Measurements from ENCODE around the gene LIMCH1.

The LIMCH1 gene

DNA sequence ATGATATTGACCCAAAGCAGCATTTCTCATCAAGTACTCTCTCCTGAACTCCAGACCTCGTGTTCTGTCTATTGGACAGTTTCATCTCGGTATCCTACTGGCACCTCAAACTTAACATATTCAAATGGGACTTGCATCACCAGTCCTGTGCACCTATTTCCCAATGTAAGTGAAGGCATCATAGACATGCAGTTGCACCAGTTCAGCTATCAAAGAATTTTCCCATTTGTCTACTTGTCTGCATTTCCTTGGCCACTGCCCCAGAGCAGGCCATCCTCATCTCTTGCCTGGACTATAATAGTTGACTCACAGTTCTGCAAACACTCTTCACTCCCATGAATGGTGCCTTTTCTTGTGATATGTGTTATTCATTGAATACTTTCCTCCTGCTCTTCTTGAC is 11.3 kb upstream of the LIMCH1 start:
- Histone ChIP-seq H3K27ac (no peak overlapping the region), H3K4me3 (no peak overlapping the region)

DNA sequence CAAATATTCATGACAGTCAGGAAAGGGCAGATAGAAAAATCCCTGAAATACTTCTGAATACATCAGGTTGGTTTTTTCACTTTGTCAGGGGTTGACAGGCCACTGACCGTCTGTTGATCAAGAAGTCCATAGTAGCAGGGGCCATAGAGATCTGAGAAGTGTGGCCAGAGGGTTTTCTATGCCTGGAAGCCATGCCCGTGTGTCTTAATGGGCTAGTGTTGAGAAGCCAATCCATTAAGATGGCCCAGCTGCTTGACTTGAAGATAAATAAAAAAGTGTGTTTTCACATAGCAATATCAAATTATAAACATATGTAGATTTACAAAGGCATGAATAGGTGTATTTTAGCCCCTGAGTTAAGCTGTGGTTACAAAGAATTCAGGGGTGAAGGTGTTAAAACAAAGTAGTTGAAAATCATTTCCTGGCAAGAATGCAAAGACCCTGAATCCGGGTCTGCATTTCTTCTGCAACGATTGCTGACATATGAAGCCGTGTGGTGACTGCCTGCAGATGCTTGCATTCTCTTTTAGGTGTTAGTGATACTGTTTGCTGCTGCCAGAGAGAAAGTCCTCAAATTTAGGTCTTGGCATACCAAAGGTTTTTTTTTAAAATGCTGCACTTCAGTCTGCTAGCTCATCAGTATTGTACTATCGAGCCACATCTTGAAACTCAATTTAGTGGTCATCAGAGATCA is 9.3 kb upstream of the LIMCH1 start:
- H3K27ac ChIP-seq, result no peak overlapping the region
- no peak overlapping the region for H3K4me3 ChIP-seq

DNA sequence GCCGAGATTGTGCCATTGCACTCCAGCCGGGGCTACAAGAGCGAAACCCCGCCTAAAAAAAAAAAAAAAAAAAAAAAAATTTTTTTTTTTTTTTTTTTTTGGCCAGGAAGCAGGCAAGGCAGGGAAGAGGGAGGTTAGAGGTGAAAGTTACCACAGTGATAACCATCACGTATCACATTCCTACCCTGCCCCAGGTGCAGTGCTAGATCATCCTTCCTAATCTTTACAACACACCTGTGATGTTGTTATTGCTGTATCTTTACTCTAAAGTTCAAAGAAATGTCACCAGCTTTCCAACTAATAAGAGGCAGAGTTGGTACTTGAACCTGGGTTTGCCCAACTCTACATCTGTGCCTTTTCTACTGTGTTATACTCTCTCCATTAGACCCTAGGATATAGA is 7.2 kb upstream of the LIMCH1 start:
- Histone ChIP-seq H3K4me3 (no peak overlapping the region), H3K27ac (no peak overlapping the region)

DNA sequence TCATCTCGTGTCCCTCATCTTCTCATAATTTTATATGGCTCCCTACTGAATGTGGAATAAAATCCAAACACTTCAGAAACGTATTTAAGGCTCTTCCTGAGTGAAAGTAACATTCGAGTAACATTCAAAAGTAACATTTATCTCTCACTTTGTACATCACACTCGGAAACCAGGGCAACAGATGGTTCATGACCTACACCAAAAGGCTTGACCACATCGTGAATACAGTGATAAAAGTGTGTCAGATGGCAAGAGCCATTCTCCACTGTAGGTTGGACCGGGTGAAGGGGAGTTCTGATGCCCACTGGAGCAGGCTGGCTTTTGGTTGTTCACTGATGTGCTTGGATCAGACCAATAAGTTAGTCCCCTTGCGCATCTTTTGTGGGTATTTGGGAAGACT is 5.6 kb upstream of the LIMCH1 start:
- no peak overlapping the region for H3K27ac ChIP-seq
- no peak overlapping the region for H3K4me3 ChIP-seq

DNA sequence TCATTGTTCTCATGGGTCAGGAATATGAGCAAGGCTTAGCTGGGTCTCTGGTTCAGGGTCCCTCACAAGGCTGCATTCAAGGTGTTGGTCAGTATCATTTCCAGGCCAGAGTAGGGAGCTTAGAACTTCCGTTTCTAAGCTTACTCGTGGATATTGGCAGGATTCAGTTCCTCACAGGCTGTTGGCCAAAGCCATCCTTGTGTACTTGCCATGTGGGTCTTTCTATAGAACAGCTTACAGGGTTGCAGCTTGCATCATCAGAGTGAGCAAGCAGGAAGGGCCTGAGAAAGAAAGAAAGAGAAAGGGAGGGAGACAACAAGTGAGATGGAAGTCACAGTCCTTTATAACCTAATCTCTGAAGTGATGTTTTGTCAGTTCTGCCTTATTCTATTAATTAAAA is 5.1 kb upstream of the LIMCH1 start:
- Histone ChIP-seq H3K27ac (no peak overlapping the region), H3K4me3 (no peak overlapping the region)

DNA sequence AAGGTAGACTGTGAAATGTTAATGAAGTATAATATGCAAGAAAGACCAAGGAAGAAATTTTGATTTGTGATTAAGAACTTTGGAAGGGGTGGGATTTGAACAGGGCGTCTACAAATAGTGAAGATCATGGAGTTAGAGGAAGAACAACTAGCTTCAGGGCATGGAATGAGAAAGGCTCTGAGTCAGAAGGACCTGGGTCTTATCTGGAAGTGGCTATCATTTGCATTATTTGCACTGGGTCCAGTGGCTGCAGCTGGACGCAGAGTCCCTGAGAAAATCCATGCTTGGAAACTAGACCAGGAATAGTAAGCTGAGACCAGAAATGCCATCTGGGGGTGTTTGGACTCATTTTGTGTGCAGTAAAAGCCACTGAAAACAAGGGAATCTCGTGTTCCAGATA is 4.3 kb upstream of the LIMCH1 start:
- H3K27ac ChIP-seq, result no peak overlapping the region
- H3K4me3 ChIP-seq, result no peak overlapping the region

DNA sequence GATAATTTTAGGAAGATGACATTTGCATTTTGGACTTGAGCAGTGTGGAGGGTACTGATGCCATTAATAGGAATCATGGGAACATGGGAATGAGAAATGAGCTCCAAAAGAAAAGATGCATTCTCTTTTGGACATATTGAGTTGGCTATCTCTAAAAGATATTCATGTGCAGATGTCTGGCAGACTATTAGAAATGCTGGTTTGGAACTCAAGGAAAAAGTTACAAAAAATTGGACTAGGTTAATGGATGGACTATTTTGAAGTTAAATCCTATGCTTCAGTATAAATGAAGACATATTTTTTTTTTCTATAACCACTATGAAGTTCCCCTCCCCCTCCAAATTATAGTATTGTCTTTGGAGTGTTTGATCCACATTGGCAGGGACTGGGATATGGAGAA is 3.6 kb upstream of the LIMCH1 start:
- no peak overlapping the region for H3K4me3 ChIP-seq
- H3K27ac ChIP-seq, result no peak overlapping the region

DNA sequence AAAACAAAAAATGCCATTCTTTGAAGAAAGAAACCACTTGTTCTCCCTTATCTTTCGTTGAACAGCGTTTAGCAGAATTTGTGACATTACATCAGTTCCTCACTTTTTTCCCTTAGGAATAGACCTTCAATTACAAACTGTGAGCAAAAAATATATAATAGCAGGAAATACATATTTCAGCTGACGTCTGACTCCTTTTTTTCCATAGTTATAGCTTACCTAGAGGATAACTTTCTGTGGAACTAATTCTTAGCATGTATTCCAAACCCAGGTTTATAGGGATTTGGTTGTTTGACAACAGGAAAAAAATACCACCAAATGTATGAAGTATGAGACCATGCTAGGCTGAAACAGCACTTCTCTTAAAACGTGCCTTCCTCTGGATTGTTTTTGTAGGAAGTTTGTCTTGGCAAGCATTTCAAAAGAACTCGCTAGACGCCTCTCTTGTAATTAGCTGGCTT is 2.0 kb upstream of the LIMCH1 start:
- H3K27ac ChIP-seq, result peak overlapping the region in 1 of 21 experiments; percentile 0

DNA sequence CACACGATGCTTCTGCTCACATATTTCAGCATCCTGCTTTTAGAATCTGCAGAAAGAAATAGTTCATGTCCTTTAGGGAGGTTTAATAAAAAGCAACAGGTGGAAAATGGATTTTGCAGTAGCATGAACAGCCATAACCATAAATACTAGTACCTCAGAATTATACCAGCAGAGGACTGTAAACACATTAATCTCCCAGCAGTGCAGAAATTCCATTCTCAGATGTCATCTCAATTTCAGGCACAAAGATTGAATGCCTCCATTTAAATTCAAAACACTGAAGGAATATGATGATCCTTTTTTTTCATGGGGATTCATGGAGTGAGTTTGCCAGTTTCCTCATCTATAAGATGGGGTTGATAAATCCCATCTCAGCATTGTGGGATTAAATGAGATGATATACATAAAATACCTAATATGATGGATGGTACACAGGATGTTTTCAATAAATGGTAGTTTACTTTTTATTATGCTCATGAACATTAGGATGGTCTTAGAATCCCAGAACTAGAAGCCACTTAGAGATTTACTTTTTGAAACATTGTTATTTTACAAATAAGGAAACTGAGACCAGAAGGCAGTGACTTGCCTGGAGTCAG is 566 bp upstream of the LIMCH1 start:
- no peak overlapping the region for H3K4me3 ChIP-seq
- no peak overlapping the region for H3K27ac ChIP-seq

More for the DNA sequence above, 2.0 kb upstream of the LIMCH1 start:
- no peak overlapping the region for H3K4me3 ChIP-seq

DNA sequence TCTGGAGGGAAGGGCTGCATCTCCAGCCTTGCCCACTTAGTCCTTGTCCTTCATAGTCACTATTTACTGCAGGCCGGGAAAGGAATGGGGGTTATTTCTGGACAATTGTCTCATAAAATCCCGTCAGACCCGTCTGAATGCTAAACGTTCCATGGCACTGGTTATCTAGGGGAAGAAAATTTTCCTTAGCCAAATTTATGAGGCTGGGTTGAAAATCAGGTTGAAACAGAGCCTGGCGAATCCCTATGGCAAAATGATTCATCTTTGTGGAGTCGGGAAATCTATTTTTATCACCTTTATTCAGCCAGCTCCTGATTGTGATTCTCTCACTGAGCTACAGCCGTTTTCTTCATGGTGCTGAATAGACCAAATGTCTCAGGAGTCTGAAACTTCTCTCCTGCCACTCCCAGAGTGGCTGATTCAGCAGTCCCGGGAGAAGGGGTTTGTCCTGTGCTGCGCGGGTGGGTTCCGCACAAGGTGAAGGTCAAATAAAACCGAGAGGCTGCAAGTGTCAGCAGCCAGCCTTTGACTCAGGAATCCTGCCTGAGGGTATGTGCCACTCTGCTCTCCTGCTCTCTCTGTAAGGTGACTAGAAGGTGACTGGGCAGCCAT is 1.0 kb downstream of the LIMCH1 start:
- H3K4me3 ChIP-seq, result peak overlapping the region in 1 of 7 experiments; percentile 4
- H3K27ac ChIP-seq, result peak overlapping the region in 14 of 21 experiments; percentile 13 to 78 (median 58)

DNA sequence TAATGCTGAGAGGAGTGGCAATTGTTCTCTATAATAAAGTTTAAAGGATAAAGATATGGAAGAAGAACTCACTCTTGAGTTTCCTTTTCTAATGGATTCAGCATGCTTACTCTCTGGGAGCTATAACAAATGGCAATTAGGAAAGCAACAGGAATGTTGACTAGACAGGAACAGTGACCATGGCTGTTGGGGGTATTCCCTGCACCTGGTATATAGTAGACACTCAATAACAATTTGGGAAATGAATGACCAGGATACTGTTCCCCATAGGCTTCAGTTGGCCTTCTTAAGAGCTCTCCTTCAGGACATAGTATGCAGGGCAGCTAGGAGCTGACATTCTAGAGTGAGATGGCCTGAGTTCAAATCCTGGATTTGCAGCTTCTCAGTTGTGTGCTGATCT is 1.8 kb downstream of the LIMCH1 start:
- H3K27ac ChIP-seq, result peak overlapping the region in 7 of 21 experiments; percentile 43 to 77 (median 72)

DNA sequence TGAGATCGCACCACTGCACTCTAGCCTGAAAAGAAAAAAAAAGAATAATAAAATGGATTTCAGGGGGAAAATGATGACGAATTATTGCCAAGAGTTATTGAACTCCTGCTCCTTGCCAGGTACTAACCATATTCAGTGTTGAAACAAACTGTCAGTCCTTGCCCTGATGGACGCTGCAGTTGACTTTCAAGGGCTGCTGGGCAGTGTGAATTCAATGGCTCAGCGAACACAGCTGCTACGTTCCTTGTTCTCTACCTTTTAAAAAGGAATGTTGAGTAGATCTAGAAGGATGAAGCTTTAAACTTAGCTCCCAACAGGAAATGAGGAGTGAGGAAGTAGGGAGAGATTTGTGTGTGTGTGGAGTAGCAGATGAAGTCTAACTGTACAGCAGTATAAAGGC is 2.7 kb downstream of the LIMCH1 start:
- H3K27ac ChIP-seq, result peak overlapping the region in 1 of 21 experiments; percentile 6
- no peak overlapping the region for H3K4me3 ChIP-seq

More for the DNA sequence above, 1.8 kb downstream of the LIMCH1 start:
- no peak overlapping the region for H3K4me3 ChIP-seq

DNA sequence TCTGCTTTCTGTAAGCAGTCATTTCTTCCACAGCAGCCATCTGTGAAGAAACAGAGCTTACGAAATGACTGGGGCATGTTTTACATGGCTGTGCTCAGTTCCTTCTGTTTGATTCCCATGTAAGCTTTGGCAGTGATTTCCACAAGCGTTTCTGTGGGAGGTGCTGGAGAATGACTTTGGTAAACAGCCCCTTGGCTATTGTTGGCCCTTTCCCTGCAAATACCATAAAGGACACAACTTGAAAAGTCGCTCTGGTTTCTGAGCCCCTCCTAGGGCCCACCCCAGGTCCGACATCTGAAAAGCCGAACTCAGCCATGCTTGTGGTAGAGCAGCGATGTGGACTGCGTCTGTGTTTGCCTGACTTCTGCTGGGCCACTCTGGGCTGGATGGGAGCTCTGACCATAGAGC is 3.7 kb downstream of the LIMCH1 start:
- Histone ChIP-seq H3K27ac (peak overlapping the region in 4 of 21 experiments; percentile 26 to 47 (median 42)), H3K4me3 (no peak overlapping the region)

DNA sequence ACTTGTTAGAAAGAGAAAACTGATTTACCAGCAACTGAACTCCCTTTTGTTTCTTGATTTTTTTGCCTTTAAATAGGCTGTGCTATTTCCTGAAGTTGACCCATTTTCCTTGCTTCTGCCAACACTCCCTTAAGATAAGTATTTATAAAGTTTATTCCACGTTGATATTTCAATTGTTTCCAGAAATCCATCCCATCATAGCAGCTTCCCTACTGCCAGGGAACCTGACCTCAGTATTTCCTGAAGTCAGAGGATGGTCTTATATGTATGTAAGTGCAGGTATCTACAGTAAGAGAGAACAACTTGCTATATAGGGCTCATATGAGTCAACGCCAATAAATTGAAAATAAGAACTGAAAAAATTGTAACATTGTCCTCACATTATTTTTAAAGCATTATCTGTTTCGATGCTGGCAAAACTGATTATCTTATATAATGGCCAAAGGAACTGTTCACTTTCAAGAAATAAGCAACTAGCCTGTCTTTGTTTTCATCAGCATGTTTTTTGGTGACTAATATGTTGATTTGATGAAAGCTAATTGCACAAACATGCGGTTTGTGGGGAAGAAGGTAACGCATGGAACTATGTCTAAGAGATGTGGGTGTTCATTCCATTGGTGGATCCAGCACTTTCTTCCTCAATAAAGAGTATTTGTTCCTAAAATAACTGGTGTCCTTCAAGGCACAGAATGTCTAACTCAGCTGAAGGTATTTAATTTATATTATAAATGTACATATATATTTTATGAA is 4.7 kb downstream of the LIMCH1 start:
- no peak overlapping the region for H3K27ac ChIP-seq
- H3K4me3 ChIP-seq, result no peak overlapping the region

DNA sequence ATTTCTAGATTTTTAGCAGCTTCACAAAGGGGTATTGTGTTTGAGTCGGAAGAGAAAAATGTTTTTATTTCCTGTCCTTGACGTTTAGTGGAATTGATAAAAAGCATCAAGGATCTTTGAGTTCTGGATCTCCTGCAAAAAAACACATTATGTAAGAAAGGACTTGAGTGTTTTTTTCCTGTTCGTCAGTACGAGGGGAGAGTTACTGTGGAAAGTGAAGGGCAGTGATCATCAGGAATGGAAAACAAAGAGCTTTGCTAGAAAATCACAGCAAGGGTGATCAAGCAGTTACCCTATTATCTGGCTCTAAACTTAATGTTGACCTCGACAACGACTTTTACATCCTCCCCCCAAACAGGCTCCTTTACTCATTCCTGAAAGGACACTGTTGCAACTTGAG is 7.3 kb downstream of the LIMCH1 start:
- Histone ChIP-seq H3K4me3 (no peak overlapping the region), H3K27ac (no peak overlapping the region)

DNA sequence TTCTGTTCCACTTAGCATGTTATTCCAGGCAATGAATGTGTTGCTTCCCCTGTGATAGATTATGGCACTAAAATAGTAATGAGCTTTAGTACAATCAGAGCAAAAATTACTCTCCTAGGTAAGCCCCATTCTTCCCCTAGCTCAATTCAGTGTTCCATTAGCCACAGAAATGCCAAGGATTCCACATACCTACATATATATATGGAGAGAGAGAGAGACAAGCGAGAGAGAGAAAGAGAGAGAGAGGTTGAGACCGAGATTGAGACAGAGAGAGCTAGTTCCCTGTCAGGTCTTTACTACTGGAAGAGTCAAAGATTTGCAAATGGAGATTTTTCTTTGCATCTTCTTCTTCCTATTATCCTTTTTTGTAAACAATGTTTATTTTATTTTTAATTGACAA is 8.7 kb downstream of the LIMCH1 start:
- H3K4me3 ChIP-seq, result no peak overlapping the region
- no peak overlapping the region for H3K27ac ChIP-seq

DNA sequence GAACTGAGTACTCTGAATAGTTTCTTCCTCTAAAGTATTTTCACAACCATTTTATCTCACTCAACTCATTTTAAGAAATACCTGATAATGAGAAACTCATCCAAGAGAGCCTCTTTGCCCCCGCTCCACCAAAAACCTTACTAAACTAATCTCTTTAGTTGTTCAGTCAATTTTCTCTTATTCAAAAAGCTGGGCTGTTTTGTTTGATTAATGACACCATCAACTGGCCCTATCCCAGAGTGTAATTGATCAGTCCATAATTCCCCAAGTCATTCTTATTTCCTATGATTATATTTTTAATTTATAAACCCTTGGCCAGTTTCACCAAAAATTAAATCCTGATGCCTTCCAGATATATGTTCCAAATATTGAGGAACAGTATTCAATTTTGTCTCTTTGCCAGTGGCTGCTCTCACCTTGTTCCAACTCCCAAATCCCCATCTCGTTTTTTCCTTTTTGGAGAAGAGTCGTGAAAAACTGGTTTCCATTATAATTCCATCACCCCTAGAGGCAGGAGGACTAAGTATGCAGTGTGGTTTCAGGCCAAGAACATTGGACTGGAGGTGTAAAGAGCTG is 10.4 kb downstream of the LIMCH1 start:
- no peak overlapping the region for H3K27ac ChIP-seq
- H3K4me3 ChIP-seq, result no peak overlapping the region

DNA sequence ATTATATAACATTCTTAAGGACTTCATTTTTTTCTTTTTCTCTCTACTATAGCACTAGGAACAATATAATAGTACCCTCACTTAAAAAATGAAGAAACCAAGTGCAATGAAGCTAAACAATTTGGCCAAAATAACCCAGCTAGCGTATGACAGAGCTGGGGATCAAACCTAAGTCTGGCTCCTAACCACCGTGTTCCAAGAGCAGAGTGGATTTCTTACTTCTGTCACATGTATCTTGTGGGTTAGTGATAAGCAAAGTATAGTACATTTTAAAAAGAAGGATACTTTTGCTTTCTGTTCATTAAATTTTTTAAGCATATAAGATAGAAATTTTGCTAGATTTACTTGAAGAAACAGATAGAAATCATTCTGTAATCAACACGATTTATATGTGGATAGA is 11.5 kb downstream of the LIMCH1 start:
- H3K27ac ChIP-seq, result no peak overlapping the region
- H3K4me3 ChIP-seq, result no peak overlapping the region

DNA sequence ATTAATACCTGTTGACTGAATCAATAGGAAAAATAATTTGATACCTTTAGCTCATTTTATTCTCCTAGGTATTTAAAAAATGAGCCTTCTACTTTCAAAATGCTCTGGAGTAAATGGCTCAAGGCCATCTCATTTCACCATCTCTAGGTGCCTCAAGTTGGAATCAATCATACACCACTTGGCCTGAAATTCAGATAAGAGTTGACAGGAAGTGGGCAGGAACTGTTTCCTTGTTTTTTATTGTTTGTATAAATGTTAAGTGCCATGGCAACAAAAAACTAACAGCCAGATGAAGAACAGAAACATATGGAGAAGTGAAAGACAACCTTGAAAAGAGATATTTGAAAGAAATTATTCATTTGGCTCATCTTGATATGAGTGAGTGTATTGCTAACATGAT is 12.4 kb downstream of the LIMCH1 start:
- Histone ChIP-seq H3K27ac (no peak overlapping the region), H3K4me3 (no peak overlapping the region)

DNA sequence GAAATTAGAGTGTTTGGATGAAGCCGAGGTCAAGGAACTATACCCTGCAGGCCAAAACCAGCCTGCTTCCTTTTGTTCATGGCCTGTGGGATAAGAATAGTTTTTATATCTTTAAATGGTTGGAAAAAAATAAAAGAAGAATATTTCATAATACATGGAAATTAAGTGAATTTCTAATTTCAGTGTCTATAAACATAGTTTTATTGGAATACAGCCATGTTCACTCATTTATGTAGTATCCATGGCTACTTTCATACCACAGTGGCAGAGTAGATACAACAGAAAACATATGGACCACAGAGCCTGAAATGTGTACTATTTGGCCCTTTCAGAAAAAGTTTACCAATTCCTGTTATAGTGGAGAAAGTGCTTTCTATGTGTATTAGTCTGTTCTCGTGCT is 13.6 kb downstream of the LIMCH1 start:
- H3K27ac ChIP-seq, result no peak overlapping the region
- no peak overlapping the region for H3K4me3 ChIP-seq
